Thyroid gland (tissue), 4 donors: ENCODE data around the gene ZNF330.

ENCODE experiments used
- POLR2A ChIP-seq, 2 donors: fragments of 450-650 bp; IDR thresholded peaks; one replicate each; pipeline ENCODE4 v1.6.1; 2017; ENCODE audit warnings: antibody characterized with exemption in 2 of 2, mild to moderate bottlenecking in 2 of 2, moderate library complexity in 1 of 2
- TF ChIP-seq, protein P1 (sequence below), 6 experiments: fragments of 200-600 bp in 3 of 6; fragments of 450-650 bp in 3 of 6; sonication (generic) in 3 of 6; IDR thresholded peaks; one replicate each; pipeline ENCODE4 v1.5.1; 2016 to 2019; ENCODE audit warnings: antibody characterized with exemption in 6 of 6, mild to moderate bottlenecking in 2 of 6, inconsistent platforms in 1 of 6, moderate library complexity in 1 of 6

DNA sequence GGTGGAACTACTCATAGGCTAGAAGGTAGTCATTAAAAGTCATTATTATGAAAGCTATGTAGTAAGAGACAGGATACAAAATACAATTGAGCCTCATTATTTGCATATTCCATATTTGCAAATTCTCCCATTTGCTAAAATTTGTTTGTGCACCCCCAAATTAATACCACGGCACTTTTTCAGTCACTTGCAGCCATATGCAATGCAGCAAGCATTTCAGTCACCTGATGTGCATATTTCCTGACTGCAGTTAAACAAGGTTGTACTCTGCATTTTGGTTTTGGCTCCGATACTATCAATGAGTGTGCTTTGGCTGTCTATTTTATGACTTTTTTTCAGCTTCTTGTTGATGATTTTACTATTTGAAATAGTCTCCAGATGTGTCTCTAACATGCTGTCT lies 62.9 kb downstream of the ZNF330 start:
- TF ChIP-seq, protein P1, sequence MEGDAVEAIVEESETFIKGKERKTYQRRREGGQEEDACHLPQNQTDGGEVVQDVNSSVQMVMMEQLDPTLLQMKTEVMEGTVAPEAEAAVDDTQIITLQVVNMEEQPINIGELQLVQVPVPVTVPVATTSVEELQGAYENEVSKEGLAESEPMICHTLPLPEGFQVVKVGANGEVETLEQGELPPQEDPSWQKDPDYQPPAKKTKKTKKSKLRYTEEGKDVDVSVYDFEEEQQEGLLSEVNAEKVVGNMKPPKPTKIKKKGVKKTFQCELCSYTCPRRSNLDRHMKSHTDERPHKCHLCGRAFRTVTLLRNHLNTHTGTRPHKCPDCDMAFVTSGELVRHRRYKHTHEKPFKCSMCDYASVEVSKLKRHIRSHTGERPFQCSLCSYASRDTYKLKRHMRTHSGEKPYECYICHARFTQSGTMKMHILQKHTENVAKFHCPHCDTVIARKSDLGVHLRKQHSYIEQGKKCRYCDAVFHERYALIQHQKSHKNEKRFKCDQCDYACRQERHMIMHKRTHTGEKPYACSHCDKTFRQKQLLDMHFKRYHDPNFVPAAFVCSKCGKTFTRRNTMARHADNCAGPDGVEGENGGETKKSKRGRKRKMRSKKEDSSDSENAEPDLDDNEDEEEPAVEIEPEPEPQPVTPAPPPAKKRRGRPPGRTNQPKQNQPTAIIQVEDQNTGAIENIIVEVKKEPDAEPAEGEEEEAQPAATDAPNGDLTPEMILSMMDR (IDR thresholded peaks at IDR 0.05) = no peak
- TF ChIP-seq POLR2A (IDR thresholded peaks at IDR 0.05) = no peak
